ENCODE measurements around the gene CDK1.

Gene CDK1

DNA sequence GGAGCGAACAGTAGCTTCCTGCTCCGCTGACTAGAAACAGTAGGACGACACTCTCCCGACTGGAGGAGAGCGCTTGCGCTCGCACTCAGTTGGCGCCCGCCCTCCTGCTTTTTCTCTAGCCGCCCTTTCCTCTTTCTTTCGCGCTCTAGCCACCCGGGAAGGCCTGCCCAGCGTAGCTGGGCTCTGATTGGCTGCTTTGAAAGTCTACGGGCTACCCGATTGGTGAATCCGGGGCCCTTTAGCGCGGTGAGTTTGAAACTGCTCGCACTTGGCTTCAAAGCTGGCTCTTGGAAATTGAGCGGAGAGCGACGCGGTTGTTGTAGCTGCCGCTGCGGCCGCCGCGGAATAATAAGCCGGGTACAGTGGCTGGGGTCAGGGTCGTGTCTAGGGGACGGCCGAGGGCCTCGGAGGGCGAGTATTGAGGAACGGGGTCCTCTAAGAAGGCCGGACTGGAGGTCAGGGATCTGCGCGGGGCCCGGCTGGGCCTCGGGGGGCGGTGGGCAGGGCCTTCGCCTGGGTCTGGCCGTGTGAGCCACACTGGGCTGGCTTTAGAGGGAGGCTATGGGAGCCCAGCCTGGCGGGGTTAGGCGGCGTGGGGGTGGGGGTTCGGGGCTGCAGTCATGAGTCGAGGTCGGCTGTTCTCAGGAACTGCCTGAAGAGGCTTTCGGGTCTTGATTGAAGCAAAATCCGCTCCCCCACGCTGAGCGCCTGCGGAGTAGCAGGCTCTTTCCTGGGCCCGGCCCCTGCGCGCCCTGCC, at the start of gene CDK1:
Gene CDK1 (plus strand): TSS at position 265 of the 757 bp plus-strand sequence. CDS start 1,688 bp downstream, outside the sequence.
- peak; percentile 92 for DNase-seq

GRCh38 chr10:60729106-60729505, 49.2 kb upstream of the CDK1 start:
- DNase-seq = no peak

DNA sequence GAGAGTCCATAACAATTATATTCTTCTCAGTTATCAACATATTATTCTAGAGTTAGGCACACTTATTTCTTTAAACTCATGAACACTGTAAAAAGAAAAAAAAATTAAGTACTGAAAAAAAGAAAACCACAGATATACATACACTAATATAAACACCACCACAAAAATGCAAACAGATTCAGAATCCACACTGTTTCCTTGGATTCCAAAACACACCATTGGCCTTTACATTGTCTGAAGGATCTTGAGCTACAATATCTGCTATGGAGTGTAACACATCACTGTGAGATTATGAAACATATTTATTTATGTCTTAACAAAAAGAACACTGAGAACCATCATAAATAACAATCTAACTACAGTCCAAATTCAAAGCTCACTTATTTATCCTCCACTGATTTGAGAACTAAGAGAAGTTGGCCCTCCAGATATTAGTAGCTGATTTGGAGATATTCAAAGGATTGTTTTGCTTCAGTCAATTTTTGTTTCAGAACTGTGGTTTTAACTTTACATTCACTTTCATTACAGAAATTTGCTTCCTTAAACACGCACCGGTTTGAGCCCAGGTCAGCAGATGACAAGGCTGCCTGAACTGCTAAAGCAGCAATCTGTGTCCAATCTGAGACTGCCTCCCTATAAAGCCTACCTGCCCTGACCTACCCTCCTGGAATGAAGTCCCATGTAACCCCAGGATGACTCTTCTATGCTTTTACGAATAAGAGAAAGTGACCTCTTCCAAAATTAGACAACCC, 47.0 kb upstream of the CDK1 start:
- no peak for DNase-seq

- no peak for DNase-seq
Measured at GRCh38 chr10:60732198-60732806, 46.0 kb upstream of the CDK1 start.

GRCh38 chr10:60732807-60733516, 45.3 kb upstream of the CDK1 start:
- no peak for DNase-seq

- no peak for DNase-seq
Measured at GRCh38 chr10:60733517-60733822, 44.8 kb upstream of the CDK1 start.

DNA sequence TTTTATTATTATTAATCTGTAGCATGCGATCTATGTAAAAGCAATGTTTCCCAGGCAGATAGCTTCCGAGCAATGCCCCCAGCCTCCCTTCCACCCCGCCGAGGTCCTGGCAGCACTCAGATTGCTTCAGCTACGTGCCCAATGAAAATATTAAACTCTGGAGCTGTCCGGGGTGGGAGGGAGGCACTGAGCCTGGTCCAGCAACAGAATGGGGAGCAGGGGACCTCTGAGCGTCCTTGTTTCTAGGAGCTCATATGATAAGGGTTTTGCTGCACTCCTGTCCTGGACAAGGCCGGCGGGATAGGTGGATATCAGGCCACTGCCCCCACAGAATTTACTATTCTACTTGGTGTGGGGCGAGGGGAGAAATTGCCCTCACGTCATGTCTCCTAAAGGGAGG, 44.5 kb upstream of the CDK1 start:
- DNase-seq = no peak

GRCh38 chr10:60734226-60734625, 44.1 kb upstream of the CDK1 start:
- no peak for DNase-seq

GRCh38 chr10:60735244-60735643, 43.0 kb upstream of the CDK1 start:
- no peak for DNase-seq

DNA sequence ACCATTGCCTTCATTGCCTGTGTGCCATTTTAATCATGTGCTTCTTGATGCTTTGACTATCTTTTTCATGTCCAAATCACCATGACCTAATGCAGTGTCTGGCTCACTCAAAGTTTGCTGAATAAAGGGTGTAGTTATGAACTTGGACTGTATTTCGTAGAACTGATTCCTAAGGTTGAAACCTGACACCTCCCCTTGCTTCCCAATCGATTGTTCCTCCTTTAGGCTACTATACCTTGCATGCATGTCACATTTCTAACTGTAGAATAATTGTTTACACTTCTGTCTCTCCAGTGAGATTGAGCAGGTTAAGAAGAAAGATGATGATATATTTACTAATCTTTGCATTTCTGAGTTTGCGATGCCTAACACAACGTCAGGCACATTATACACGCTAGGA, 41.0 kb upstream of the CDK1 start:
- DNase-seq = no peak

DNA sequence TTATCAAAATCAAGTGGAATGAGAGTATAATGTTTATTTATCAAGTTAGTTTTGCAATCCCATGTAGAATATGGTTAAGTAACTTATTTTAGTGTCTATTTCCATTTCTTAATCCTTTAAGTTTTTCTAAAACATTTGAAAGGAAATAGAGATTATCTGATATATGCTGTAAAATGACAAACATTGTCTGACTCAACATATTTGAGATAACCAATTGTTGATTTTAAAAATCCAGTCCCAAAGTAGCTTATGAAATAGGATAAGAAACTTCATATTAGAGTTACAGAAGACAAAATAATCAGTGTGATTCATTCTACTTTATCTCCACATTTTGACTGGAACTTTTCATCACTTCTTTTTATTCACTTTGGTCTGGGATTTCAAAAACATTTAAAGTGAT, 38.7 kb upstream of the CDK1 start:
- no peak for DNase-seq

DNA sequence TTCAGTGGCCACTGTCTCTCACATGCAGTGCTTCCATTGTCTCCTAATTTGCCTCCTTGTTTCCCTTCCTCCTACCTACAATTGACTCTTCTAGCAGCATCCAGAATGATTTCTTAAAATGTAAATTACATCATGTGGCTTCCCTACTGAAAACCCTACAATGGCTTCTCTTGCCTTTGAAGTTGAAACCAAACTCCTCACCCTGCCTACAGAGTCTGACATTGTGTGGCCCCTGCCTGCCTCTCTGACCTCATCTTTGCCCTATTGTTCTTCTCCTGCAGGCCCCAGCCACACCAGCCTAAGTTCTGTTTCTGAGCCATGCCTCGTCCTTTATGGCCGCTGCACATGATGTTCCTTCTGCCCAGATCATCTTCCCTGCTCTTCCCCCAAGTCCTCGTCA, 35.8 kb upstream of the CDK1 start:
- no peak for DNase-seq

- DNase-seq = no peak
Measured at GRCh38 chr10:60747817-60748469, 30.3 kb upstream of the CDK1 start.

- DNase-seq = no peak
Measured at GRCh38 chr10:60753152-60753551, 25.1 kb upstream of the CDK1 start.

- DNase-seq = no peak
Measured at GRCh38 chr10:60753817-60754216, 24.5 kb upstream of the CDK1 start.

GRCh38 chr10:60757420-60757895, 20.8 kb upstream of the CDK1 start:
- DNase-seq = no peak

DNA sequence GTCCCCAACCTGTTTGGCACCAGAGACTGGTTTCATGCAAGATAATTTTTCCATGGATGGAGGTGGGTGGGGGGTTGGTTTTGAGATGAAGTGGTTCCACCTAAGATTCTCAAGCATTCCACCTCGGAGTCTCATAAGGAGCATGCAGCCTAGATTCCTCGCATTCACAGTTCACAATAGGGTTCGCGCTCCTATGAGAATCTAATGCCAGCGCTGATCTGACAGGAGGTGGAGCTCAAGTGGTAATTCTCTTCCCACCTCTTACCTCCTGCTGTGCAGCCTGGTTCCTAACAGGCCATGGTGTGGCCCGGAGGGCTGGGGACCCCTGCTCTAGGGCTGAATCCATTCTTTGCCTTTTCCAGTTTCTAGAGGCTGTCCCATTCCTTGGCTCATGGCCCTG, 19.1 kb upstream of the CDK1 start:
- DNase-seq = no peak

DNA sequence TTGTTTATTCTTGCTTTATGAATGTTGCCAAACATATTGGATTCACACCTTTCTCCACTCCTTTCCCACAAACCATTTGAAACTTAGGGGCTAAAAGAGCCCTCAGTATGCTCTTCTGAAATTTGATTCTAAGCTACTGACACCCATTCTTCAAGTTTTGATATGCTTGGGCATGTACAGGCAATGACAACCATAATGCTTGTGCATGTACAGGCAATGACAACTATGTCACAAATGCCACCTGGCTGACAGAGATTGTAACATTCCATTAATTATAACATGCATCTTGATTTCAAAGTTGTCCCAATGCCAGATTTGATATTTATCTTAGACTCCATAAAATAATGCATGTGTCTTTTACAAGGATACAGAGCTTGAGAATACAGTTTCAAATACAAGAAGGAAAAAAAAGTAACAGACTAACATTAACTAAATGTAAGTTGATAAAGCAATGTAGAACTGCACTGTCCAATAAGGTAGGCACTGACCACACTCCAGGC, 17.5 kb upstream of the CDK1 start:
- DNase-seq = no peak

DNA sequence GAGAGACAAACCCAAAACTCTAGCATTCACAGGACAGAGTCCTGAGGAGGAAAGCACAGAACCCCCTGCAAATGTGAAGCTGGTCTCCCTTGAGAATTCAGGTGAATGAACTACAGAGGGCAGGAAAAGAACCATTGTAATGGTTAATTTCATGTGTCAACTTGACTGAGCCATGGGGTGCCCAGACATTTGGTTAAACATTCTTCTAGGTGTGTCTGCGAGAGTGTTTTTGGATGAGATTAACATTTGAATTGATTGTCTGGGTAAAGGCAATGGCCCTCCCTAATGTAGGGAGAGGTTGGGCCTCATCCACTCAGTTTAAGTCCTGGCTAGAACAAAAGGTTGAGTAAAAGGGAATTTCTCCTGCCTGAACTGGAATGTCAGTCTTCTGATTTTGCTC, 15.7 kb upstream of the CDK1 start:
- DNase-seq = no peak

DNA sequence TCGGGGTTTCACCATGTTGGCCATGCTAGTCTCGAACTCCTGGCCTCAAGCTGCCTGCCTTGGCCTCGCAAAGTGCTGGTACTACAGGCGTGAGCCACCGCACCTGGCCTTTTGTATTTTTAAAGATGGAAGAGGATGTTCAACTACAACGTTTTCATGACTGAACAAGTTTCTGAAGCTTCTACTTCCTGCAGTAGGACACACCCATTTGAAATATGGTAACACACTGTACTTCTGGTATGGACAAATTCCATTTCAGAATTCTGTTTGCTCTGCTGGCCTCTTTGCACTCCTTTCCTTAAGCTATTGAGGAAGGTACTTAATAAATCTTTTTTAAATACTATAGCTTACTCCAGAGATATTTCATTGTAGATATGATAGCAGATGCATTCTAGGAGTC, 10.9 kb upstream of the CDK1 start:
- DNase-seq = no peak

DNA sequence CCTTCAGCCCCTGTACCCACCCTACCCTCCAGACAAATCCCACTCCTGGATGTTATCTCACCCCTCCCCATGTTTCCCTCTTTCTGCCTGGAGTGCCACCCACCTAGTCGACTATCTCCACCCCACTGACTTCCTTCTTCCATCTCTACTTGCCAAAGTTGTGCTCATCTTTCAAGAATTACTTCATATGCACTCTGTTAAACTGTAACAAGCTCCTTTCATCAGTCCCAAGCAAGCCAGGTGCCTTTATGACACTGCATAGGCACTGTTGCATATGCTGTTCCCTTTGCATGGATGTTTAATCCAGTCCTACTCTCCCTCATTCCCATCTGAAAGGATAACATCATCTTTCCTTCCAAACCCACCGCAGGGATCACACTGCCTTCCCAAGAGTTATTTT, 8.9 kb upstream of the CDK1 start:
- DNase-seq = no peak

DNA sequence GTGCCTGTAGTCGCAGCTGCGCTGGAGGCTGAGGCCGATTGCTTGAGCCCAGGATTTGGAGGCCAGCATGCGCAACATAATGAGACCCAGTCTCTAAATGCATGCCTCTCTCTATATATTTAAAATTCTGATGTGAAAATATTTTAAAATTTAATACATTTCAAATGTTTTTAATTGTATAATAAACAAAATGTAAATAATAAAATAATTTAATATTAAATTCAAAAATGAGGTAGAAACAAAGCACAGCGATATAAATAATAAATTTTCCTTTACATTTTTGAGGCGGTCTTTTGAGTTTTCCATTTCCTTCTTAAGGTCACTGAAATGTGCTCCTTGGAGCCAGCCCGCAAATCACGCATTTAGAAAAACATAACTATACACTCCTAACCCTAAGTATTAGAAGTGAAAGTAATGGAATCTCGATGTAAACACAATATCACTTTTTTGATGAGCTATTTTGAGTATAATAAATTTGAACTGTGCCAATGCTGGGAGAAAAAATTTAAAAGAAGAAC, 523 bp upstream of the CDK1 start:
- no peak for DNase-seq
